Measurements from ENCODE around the gene IMPACT. TPM values are rescaled to one million over a fixed set of nuclear protein-coding genes. Genes with fewer than 3 reads are reported as not detected.

Gene IMPACT
- polyA plus RNA-seq (2011; rRNA removed) (17.2 and 27.1 TPM in 2 replicates), polyA plus RNA-seq (2017; fragmentation: RNase III; extraction: RNeasy Plus Mini Kit Qiagen cat#74134 plus additional on column Dnase treatment) (8.7 to 10.9 TPM (median 10.4 TPM) in 3 replicates), polyA minus RNA-seq (2011; rRNA and poly(A)+ RNA removed) (4.5 and 7.4 TPM in 2 replicates)
- 3.8 and 3.9 TPM in 2 replicates for polyA plus RNA-seq (2012; cell fraction: cytosol; rRNA removed)
- polyA plus RNA-seq (2012; cell fraction: nucleus; rRNA removed) = 4.0 and 5.9 TPM in 2 replicates

- CTCF ChIA-PET = no interaction called here
- POLR2A ChIA-PET = interaction anchor here (0.6 to 1.5 kb wide), 7 partner anchors 10 to 288 kb away, joined by 3 to 12 read pairs (median 3); partner anchors contain the start of genes CABYR and OSBPL1A
- peak within 1 kb of the TSS; percentile 71 for H3K4me3 ChIP-seq
- no peak for FAIRE-seq
- peak within 1 kb of the TSS; percentile 95 to 100 for H3K27ac ChIP-seq
- H3K4me2 ChIP-seq = peak within 1 kb of the TSS; percentile 95
- WGBS (ENCODE audit: missing lambda C conversion rate) = 3% methylated on average over 22 of the region's 82 CpGs
- peaks cover 10% of the 10 kb centered on the region; the same call in 1 of the 3 replicates for H3K4me1 ChIP-seq
- ATAC-seq = peak; percentile 97 to 98
- DNase-seq (ENCODE audit: low read depth in 1 of 2, low spot score in 1 of 2) = peak; percentile 69 to 82
- H3K9me3 ChIP-seq = no peaks in the 10 kb centered on the region
- TF ChIP-seq CBX2 (IDR thresholded peaks at IDR 0.05; ENCODE audit: borderline replicate concordance, low read depth) (no peak), NFE2L2 (conservative IDR thresholded peaks at IDR 0.05; ENCODE audit: low read length) (no peak), HOXB13 (CRISPR knock-in tag; IDR thresholded peaks at IDR 0.05; ENCODE audit: low read depth) (peak; percentile 90; the same call in 1 of the 2 replicates), KDM5A (IDR thresholded peaks at IDR 0.05) (no peak), TFCP2L1 (CRISPR knock-in tag; IDR thresholded peaks at IDR 0.05) (no peak), JUNB (IDR thresholded peaks at IDR 0.05) (no peak), JUN (IDR thresholded peaks at IDR 0.05) (peak; percentile 84 to 91; a peak in 4 of 5 replicates), MYC (IDR thresholded peaks at IDR 0.05; ENCODE audit: borderline replicate concordance, low read length) (peak; percentile 80; the same call in 1 of the 2 replicates), HOXB5 (CRISPR knock-in tag; IDR thresholded peaks at IDR 0.05) (peak; percentile 78; the same call in 1 of the 2 replicates), KDM1A (IDR thresholded peaks at IDR 0.05; ENCODE audit: low read depth) (no peak), HEYL (CRISPR knock-in tag; IDR thresholded peaks at IDR 0.05) (peak; percentile 71; the same call in 1 of the 2 replicates), RCOR1 (IDR thresholded peaks at IDR 0.05; ENCODE audit: low read depth, low read length) (no peak), POLR2AphosphoS2 (conservative IDR thresholded peaks at IDR 0.05; ENCODE audit: low read length) (no peak), EHMT2 (IDR thresholded peaks at IDR 0.05; ENCODE audit: low read depth) (peak; percentile 97), SREBF2 (IDR thresholded peaks at IDR 0.05) (no peak), EHF (CRISPR knock-in tag; IDR thresholded peaks at IDR 0.05) (no peak; the same call in 1 of the 2 replicates), EP300 (IDR thresholded peaks at IDR 0.05) (no peak), RARB (CRISPR knock-in tag; IDR thresholded peaks at IDR 0.05) (no peak), CHD4 (IDR thresholded peaks at IDR 0.05; ENCODE audit: borderline replicate concordance) (no peak), BHLHE40 (IDR thresholded peaks at IDR 0.05; ENCODE audit: low read depth, low read length) (no peak), MAZ (IDR thresholded peaks at IDR 0.05; ENCODE audit: borderline replicate concordance, low read depth, low read length) (no peak), POLR2A (IDR thresholded peaks at IDR 0.05; ENCODE audit: low read length) (peak; percentile 86), FOSB (CRISPR knock-in tag; IDR thresholded peaks at IDR 0.05) (no peak), RAD21 (conservative IDR thresholded peaks at IDR 0.05 in 1 of 2, IDR thresholded peaks at IDR 0.05 in 1 of 2) (no peak), ZSCAN20 (CRISPR knock-in tag; IDR thresholded peaks at IDR 0.05) (no peak), ESRRA (IDR thresholded peaks at IDR 0.05; ENCODE audit: borderline replicate concordance, low read length) (no peak), PBX3 (IDR thresholded peaks at IDR 0.05) (no peak), MAFK (IDR thresholded peaks at IDR 0.05; ENCODE audit: partially characterized antibody) (no peak), RFX5 (IDR thresholded peaks at IDR 0.05) (0 out of 2 replicates have a peak, but pooled peaks have one; percentile 44)
- TF ChIP-seq, protein P1, sequence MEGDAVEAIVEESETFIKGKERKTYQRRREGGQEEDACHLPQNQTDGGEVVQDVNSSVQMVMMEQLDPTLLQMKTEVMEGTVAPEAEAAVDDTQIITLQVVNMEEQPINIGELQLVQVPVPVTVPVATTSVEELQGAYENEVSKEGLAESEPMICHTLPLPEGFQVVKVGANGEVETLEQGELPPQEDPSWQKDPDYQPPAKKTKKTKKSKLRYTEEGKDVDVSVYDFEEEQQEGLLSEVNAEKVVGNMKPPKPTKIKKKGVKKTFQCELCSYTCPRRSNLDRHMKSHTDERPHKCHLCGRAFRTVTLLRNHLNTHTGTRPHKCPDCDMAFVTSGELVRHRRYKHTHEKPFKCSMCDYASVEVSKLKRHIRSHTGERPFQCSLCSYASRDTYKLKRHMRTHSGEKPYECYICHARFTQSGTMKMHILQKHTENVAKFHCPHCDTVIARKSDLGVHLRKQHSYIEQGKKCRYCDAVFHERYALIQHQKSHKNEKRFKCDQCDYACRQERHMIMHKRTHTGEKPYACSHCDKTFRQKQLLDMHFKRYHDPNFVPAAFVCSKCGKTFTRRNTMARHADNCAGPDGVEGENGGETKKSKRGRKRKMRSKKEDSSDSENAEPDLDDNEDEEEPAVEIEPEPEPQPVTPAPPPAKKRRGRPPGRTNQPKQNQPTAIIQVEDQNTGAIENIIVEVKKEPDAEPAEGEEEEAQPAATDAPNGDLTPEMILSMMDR (IDR thresholded peaks at IDR 0.05) = no peak
- TF ChIP-seq, protein P2, sequence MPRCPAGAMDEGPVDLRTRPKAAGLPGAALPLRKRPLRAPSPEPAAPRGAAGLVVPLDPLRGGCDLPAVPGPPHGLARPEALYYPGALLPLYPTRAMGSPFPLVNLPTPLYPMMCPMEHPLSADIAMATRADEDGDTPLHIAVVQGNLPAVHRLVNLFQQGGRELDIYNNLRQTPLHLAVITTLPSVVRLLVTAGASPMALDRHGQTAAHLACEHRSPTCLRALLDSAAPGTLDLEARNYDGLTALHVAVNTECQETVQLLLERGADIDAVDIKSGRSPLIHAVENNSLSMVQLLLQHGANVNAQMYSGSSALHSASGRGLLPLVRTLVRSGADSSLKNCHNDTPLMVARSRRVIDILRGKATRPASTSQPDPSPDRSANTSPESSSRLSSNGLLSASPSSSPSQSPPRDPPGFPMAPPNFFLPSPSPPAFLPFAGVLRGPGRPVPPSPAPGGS (IDR thresholded peaks at IDR 0.05) = no peak
- TF ChIP-seq, protein P3, sequence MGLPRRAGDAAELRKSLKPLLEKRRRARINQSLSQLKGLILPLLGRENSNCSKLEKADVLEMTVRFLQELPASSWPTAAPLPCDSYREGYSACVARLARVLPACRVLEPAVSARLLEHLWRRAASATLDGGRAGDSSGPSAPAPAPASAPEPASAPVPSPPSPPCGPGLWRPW (IDR thresholded peaks at IDR 0.05) = no peak
- TF ChIP-seq, protein P4, sequence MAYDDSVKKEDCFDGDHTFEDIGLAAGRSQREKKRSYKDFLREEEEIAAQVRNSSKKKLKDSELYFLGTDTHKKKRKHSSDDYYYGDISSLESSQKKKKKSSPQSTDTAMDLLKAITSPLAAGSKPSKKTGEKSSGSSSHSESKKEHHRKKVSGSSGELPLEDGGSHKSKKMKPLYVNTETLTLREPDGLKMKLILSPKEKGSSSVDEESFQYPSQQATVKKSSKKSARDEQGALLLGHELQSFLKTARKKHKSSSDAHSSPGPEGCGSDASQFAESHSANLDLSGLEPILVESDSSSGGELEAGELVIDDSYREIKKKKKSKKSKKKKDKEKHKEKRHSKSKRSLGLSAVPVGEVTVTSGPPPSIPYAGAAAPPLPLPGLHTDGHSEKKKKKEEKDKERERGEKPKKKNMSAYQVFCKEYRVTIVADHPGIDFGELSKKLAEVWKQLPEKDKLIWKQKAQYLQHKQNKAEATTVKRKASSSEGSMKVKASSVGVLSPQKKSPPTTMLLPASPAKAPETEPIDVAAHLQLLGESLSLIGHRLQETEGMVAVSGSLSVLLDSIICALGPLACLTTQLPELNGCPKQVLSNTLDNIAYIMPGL (CRISPR knock-in tag; IDR thresholded peaks at IDR 0.05; ENCODE audit: borderline replicate concordance) = no peak
- TF ChIP-seq, protein P5, sequence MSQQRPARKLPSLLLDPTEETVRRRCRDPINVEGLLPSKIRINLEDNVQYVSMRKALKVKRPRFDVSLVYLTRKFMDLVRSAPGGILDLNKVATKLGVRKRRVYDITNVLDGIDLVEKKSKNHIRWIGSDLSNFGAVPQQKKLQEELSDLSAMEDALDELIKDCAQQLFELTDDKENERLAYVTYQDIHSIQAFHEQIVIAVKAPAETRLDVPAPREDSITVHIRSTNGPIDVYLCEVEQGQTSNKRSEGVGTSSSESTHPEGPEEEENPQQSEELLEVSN (IDR thresholded peaks at IDR 0.05; ENCODE audit: borderline replicate concordance, low read depth) = peak; percentile 55
Observed at GRCh38 chr18:24426398-24427294, at the start of gene IMPACT. Gene IMPACT, plus strand, starts transcription at chr18:24426670. Its CDS starts 87 bp downstream, at chr18:24426757.
